Tibial nerve (tissue), 4 donors: ENCODE measurements around the gene MRPS6. TPM values are rescaled to one million over a fixed set of nuclear protein-coding genes. Genes with fewer than 3 reads are reported as not detected.
A peak's percentile ranks its signal among the peaks of the same experiment; 100 is the strongest.

Experiments used
- DNase-seq, 2 donors: peaks; one replicate each; pipeline ENCODE4 v3.0.0-alpha.2; 2019; ENCODE audit warnings: low spot score in 2 of 2
- H3K27ac ChIP-seq, 4 donors: fragments of 200-600 bp; sonication (generic) in 3 of 4; one replicate each; pipeline ENCODE4 v1.5.1; 2017 to 2019; ENCODE audit warnings: mild to moderate bottlenecking in 1 of 4
- H3K27me3 ChIP-seq, 2 donors: fragments of 200-600 bp; sonication (generic) in 1 of 2; one replicate each; pipeline versions ENCODE4 v1.5.1 to v1.6.0; 2017 to 2019
- H3K36me3 ChIP-seq, 3 donors: fragments of 200-600 bp; sonication (generic); one replicate each; pipeline ENCODE4 v1.5.1; 2018 to 2019
- H3K4me1 ChIP-seq, 4 donors: fragments of 200-600 bp; sonication (generic) in 3 of 4; one replicate each; pipeline ENCODE4 v1.5.1; 2017 to 2019
- H3K4me3 ChIP-seq, 4 donors: fragments of 200-600 bp; sonication (generic) in 3 of 4; one replicate each; pipeline ENCODE4 v1.5.1; 2017 to 2019; ENCODE audit warnings: mild to moderate bottlenecking in 1 of 4, moderate library complexity in 1 of 4
- H3K9me3 ChIP-seq, 4 donors: fragments of 200-600 bp; sonication (generic) in 3 of 4; one replicate each; pipeline ENCODE4 v1.5.1; 2017 to 2019
- CTCF ChIP-seq, 5 experiments: fragments of 200-600 bp in 3 of 5; fragments of 450-650 bp in 2 of 5; sonication (generic) in 3 of 5; IDR thresholded peaks; one replicate each; pipeline ENCODE4 v1.5.1; 2016 to 2019; ENCODE audit warnings: antibody characterized with exemption in 5 of 5, mild to moderate bottlenecking in 3 of 5, moderate library complexity in 2 of 5
- EP300 ChIP-seq, 2 donors: sonication (generic); formaldehyde crosslinking; IDR thresholded peaks; one replicate each; pipeline ENCODE4 v1.6.1; 2017; ENCODE audit warnings: antibody characterized with exemption in 2 of 2, mild to moderate bottlenecking in 1 of 2
- POLR2A ChIP-seq, 2 donors: fragments of 450-650 bp; IDR thresholded peaks; one replicate each; pipeline ENCODE4 v1.6.1; 2017; ENCODE audit warnings: antibody characterized with exemption in 2 of 2, mild to moderate bottlenecking in 2 of 2, moderate library complexity in 2 of 2
- WGBS, 2 donors: methylation state at CpG; one replicate each; pipeline ENCODE4 v1.1.5; 2018; 5-methylcytosine and 5-hydroxymethylcytosine counted together
- total RNA-seq, 4 donors: library from RNA; depleted of rRNA; stranded (reverse); fragments of >200 nt; gene quantifications; one replicate each; pipeline ENCODE4 v1.1.0, GENCODE V29; 2016

The MRPS6 gene
- total RNA-seq, 4 donors from 2014 or later = 57.9 to 69.6 (median 61.2) TPM

GRCh38 chr21:34129039-34129891 is 55.9 kb downstream of the MRPS6 start:
- DNase-seq = peak in 1 of 2 donors; percentile 38
- H3K36me3 ChIP-seq = peaks cover 0 to 11% (median 0%) of the 10 kb centered on the region in 3 donors
- TF ChIP-seq POLR2A (IDR thresholded peaks at IDR 0.05) (no peak), CTCF (IDR thresholded peaks at IDR 0.05) (peak; percentile 6 to 43 (median 32)), EP300 (IDR thresholded peaks at IDR 0.05) (peak in 1 of 2 donors; percentile 42)
- peak overlapping the region in 1 of 4 donors; percentile 21 for H3K4me3 ChIP-seq
- no peaks in the 10 kb centered on the region for H3K9me3 ChIP-seq
- no peaks in the 10 kb centered on the region for H3K27me3 ChIP-seq
- H3K27ac ChIP-seq = peak overlapping the region; percentile 28 to 87 (median 78)
- peaks cover 0 to 83% (median 45%) of the 10 kb centered on the region in 4 donors for H3K4me1 ChIP-seq
- 22 to 26% methylated on average over 17 of the region's 17 CpGs for WGBS, 2 donors

GRCh38 chr21:34129901-34130715 is 56.7 kb downstream of the MRPS6 start:
- Histone ChIP-seq H3K27me3 (no peaks in the 10 kb centered on the region), H3K4me1 (peaks cover 0 to 83% (median 45%) of the 10 kb centered on the region in 4 donors), H3K4me3 (no peak overlapping the region), H3K9me3 (no peaks in the 10 kb centered on the region), H3K27ac (peak overlapping the region; percentile 28 to 87 (median 78)), H3K36me3 (peaks cover 0 to 13% (median 0%) of the 10 kb centered on the region in 3 donors)
- WGBS, 2 donors = 29 to 45% methylated on average over 5 of the region's 5 CpGs
- DNase-seq = no peak
- TF ChIP-seq POLR2A (IDR thresholded peaks at IDR 0.05) = no peak
- no peak for TF ChIP-seq CTCF (IDR thresholded peaks at IDR 0.05)
- TF ChIP-seq EP300 (IDR thresholded peaks at IDR 0.05) = no peak

- Histone ChIP-seq H3K36me3 (peaks cover 0 to 15% (median 0%) of the 10 kb centered on the region in 3 donors), H3K4me3 (no peak overlapping the region), H3K27ac (peak overlapping the region; percentile 28 to 87 (median 78)), H3K4me1 (peaks cover 0 to 83% (median 45%) of the 10 kb centered on the region in 4 donors), H3K27me3 (no peaks in the 10 kb centered on the region), H3K9me3 (no peaks in the 10 kb centered on the region)
- TF ChIP-seq EP300 (IDR thresholded peaks at IDR 0.05) (no peak), POLR2A (IDR thresholded peaks at IDR 0.05) (no peak), CTCF (IDR thresholded peaks at IDR 0.05) (no peak)
- DNase-seq = no peak
- 66 to 70% methylated on average over 2 of the region's 2 CpGs for WGBS, 2 donors
Observed at GRCh38 chr21:34130716-34130985, 57.3 kb downstream of the MRPS6 start.

- no peak overlapping the region for H3K4me3 ChIP-seq
- no peak for DNase-seq
- H3K9me3 ChIP-seq = no peaks in the 10 kb centered on the region
- TF ChIP-seq CTCF (IDR thresholded peaks at IDR 0.05) = no peak
- TF ChIP-seq POLR2A (IDR thresholded peaks at IDR 0.05) = no peak
- TF ChIP-seq EP300 (IDR thresholded peaks at IDR 0.05) = no peak
- H3K4me1 ChIP-seq = peaks cover 0 to 76% (median 45%) of the 10 kb centered on the region in 4 donors
- H3K27me3 ChIP-seq = no peaks in the 10 kb centered on the region
- peak overlapping the region; percentile 0 to 87 (median 78) for H3K27ac ChIP-seq
- WGBS, 2 donors = 90% methylated on average over 3 to 4 of the region's 4 CpGs
- peaks cover 0 to 16% (median 0%) of the 10 kb centered on the region in 3 donors for H3K36me3 ChIP-seq
Observed at GRCh38 chr21:34131586-34131985, 58.2 kb downstream of the MRPS6 start.
